Vagina (tissue), 2 donors: ENCODE results near the gene SEMA4A. TPM values are rescaled to one million over a fixed set of nuclear protein-coding genes. Genes with fewer than 3 reads are reported as not detected.

Experiments used
- DNase-seq, 2 donors: peaks; one replicate each; pipeline ENCODE4 v3.0.0-alpha.2; 2017; ENCODE audit errors: extremely low spot score in 2 of 2
- H3K27ac ChIP-seq: fragments of 200-600 bp; sonication (generic); one replicate; pipeline ENCODE4 v1.5.1; 2019
- H3K27me3 ChIP-seq: fragments of 200-600 bp; sonication (generic); one replicate; pipeline ENCODE4 v1.5.1; 2019
- H3K36me3 ChIP-seq, 2 donors: fragments of 200-600 bp; sonication (generic); one replicate each; pipeline ENCODE4 v1.5.1; 2017 to 2019
- H3K4me1 ChIP-seq: fragments of 200-600 bp; sonication (generic); one replicate; pipeline ENCODE4 v1.5.1; 2019
- H3K4me3 ChIP-seq, 2 donors: fragments of 200-600 bp; sonication (generic); 1 replicate in 1 of 2; 2 replicates in 1 of 2; pipeline ENCODE4 v1.5.1; 2016 to 2019
- H3K9me3 ChIP-seq: fragments of 200-600 bp; sonication (generic); one replicate; pipeline ENCODE4 v1.5.1; 2019
- POLR2A ChIP-seq, 2 donors: fragments of 450-650 bp; IDR thresholded peaks; one replicate each; pipeline ENCODE4 v1.6.1; 2017; ENCODE audit warnings: antibody characterized with exemption in 2 of 2, mild to moderate bottlenecking in 2 of 2, moderate library complexity in 2 of 2
- POLR2AphosphoS5 ChIP-seq, 2 donors: sonication (generic); formaldehyde crosslinking; IDR thresholded peaks; one replicate each; pipeline ENCODE4 v1.9.0; 2017; ENCODE audit warnings: antibody characterized with exemption in 2 of 2, mild to moderate bottlenecking in 2 of 2, low read depth in 1 of 2; ENCODE audit not compliant: insufficient read depth in 1 of 2
- intact Hi-C: fragments of 100-400 bp; cut with DNase I; formaldehyde crosslinking; loops from one replicate; pipeline ENCODE4 v1.15.1; 2023
- total RNA-seq: library from RNA; depleted of rRNA; stranded (reverse); fragments of >200 nt; gene quantifications from one replicate; pipeline ENCODE4 v1.2.3, GENCODE V29; 2016
- TF ChIP-seq, protein P1 (sequence below), 3 experiments: fragments of 450-650 bp in 2 of 3; fragments of 200-600 bp in 1 of 3; sonication (generic) in 1 of 3; IDR thresholded peaks; one replicate each; pipeline ENCODE4 v1.5.1; 2017 to 2019; ENCODE audit warnings: antibody characterized with exemption in 3 of 3, mild to moderate bottlenecking in 2 of 3, moderate library complexity in 2 of 3

The SEMA4A gene
- total RNA-seq, 1 donor from 2014 or later, result 18.7 TPM

DNA sequence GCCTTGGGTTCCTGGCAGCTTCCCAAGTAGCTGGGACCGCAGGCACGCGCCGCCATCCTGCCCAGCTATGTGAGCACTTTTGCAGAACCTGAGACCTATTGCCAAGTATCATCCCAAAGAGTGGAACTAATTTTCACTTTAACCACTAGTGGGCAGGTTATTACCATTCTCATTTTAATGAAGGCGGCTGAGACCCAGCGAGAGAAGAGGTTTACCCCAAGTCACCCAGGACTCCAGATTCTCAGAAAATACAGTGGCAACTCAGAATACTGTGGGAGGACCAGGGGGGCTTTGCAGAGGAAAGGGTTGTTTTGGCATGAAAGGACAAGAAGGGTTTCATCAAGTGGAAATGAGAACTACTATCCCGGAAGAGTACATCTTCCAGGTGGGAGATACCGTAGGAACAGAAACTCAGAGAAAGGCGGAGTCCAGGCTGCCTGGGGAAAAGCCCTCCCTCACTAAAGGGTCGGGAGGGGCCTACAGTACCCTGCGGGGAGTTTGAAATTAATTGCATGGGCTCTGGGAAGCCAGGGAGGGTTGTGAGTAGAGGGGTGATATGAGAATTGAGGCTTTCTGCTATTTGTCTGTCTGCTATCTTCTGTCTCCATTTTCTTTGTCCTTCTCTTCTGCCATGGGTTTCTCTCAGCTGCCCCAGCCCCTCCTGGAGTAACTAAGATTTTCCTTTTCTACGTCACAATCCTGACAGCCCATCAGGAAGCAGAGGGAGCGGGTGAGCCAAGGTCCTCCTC lies 7.2 kb upstream of the SEMA4A start:
- intact Hi-C loops, result loop anchor here (2.0 kb wide), 1 partner anchor 81 kb away; no protein-coding TSS in a partner anchor
- no peak for DNase-seq
- Histone ChIP-seq H3K4me3 (peak overlapping the region in 1 of 2 donors; percentile 18), H3K36me3 (no peaks in the 10 kb centered on the region), H3K9me3 (no peaks in the 10 kb centered on the region), H3K27ac (peak overlapping the region; percentile 3), H3K4me1 (peaks cover 32% of the 10 kb centered on the region), H3K27me3 (no peaks in the 10 kb centered on the region)
- TF ChIP-seq POLR2A (IDR thresholded peaks at IDR 0.05), result no peak
- TF ChIP-seq, protein P1, sequence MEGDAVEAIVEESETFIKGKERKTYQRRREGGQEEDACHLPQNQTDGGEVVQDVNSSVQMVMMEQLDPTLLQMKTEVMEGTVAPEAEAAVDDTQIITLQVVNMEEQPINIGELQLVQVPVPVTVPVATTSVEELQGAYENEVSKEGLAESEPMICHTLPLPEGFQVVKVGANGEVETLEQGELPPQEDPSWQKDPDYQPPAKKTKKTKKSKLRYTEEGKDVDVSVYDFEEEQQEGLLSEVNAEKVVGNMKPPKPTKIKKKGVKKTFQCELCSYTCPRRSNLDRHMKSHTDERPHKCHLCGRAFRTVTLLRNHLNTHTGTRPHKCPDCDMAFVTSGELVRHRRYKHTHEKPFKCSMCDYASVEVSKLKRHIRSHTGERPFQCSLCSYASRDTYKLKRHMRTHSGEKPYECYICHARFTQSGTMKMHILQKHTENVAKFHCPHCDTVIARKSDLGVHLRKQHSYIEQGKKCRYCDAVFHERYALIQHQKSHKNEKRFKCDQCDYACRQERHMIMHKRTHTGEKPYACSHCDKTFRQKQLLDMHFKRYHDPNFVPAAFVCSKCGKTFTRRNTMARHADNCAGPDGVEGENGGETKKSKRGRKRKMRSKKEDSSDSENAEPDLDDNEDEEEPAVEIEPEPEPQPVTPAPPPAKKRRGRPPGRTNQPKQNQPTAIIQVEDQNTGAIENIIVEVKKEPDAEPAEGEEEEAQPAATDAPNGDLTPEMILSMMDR (IDR thresholded peaks at IDR 0.05), result peak; percentile 41 to 73 (median 69)
- TF ChIP-seq POLR2AphosphoS5 (IDR thresholded peaks at IDR 0.05; ENCODE audit: insufficient read depth in 1 of 2, low read depth in 1 of 2), result peak in 1 of 2 donors; percentile 64

DNA sequence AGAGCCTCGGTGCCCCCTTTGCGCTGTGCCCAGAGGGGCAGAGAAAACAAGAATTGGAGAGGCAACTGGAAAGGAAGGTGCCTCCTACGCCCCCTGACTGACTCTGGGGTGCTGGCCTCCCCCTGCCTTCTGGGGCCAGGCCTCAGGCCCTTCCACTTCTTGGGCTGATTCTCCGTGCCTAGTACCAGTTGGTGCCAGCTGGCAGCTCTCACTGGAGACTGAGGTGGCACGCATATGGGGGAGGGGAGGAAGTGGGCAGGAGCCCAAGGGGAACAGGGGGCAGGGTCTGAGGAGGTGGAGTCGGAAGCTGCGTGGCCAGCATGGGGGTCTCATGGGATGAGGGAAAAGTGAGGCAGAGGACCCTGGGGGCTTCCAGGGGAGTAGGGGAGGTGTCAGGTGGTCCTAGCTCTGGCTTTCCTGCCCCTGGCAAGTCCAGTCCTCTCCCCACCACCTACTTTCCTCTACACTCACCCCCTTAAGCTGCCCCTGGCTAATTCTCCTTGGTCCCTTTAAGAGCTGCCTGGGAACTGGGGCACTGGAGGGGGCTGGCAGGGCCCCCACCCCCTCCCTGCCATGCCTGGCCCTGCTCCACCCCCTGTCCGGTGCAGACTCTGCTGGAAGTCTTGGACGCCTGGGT lies 6.5 kb upstream of the SEMA4A start:
- DNase-seq, result no peak
- H3K9me3 ChIP-seq, result no peaks in the 10 kb centered on the region
- H3K27ac ChIP-seq, result peak overlapping the region; percentile 3
- peaks cover 28% of the 10 kb centered on the region for H3K4me1 ChIP-seq
- no peaks in the 10 kb centered on the region for H3K27me3 ChIP-seq
- intact Hi-C loops, result loop anchor here (2.0 kb wide), 1 partner anchor 80 kb away; no protein-coding TSS in a partner anchor
- TF ChIP-seq POLR2A (IDR thresholded peaks at IDR 0.05) (no peak), POLR2AphosphoS5 (IDR thresholded peaks at IDR 0.05; ENCODE audit: insufficient read depth in 1 of 2, low read depth in 1 of 2) (no peak)
- TF ChIP-seq, protein P1 (IDR thresholded peaks at IDR 0.05), result no peak
- H3K36me3 ChIP-seq, result no peaks in the 10 kb centered on the region
- peak overlapping the region in 1 of 2 donors; percentile 18 for H3K4me3 ChIP-seq

DNA sequence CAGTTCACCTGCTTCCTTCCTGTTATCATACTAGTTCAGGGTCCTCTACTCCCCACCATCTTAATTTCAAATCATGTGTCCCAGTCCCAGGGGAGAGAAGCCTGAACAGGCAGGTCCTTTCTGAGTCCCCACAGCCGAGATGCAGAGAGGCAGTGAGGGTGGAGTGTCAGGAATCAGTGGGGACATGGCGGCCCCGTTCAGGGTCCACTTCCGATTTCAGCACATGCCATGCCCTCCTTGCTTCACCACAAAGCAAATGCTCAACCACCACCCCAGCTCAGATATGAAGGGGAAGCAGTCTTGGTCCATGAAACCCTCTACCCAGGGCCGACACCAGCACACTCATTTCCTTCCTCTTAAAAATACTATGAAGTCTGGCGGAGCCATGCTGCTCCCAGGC lies 5.2 kb upstream of the SEMA4A start:
- no peaks in the 10 kb centered on the region for H3K36me3 ChIP-seq
- no peak overlapping the region for H3K4me3 ChIP-seq
- no peak for DNase-seq
- H3K27ac ChIP-seq, result no peak overlapping the region
- TF ChIP-seq POLR2A (IDR thresholded peaks at IDR 0.05) (no peak), POLR2AphosphoS5 (IDR thresholded peaks at IDR 0.05; ENCODE audit: insufficient read depth in 1 of 2, low read depth in 1 of 2) (no peak)
- TF ChIP-seq, protein P1 (IDR thresholded peaks at IDR 0.05), result no peak
- peaks cover 28% of the 10 kb centered on the region for H3K4me1 ChIP-seq
- no peaks in the 10 kb centered on the region for H3K27me3 ChIP-seq
- H3K9me3 ChIP-seq, result no peaks in the 10 kb centered on the region
- intact Hi-C loops, result no loop called here

DNA sequence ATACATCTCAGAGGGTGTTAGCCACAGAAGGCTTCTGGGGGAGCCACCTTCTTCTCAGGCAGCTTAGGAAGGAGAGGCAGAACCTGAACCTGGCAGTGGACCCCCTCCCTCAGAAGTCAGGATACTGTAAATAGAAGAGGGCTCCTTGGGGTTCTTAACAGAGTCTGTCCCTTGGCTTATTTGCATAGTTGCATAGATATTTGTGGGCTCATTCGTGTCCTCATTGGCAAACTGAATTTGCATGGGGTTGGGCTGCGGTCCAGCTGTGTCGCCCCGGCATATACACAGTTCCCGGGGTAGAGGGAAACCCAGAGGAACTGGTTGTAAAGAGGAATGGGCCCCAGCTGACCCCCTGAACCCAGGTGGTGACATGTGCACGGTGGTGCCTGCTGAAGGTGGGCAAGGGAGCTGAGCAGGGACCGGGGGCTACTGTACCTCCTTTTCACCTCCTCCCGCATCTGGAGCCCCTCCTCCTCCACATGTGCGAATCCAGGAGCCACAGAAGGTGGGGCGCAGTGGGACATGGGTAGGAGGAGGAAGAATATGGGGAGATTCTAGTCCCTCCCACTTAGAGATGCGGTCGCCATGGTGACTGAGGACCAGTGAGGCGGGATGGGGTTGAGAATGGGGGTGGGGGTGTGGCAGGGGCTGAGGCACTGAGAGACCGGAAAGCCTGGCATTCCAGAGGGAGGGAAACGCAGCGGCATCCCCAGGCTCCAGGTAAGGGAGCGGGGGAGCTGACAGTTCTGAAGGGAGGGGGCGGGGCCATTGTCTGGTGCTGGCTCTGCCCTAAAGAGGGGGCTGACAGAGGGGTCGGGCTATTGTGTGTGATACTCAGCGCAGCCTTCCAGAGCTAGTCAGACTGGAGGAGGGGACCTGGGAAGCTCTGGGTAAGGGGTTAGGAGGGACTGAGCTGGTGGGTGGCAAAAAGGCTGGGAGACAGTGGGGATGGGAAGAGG lies 3.7 kb upstream of the SEMA4A start:
- H3K27ac ChIP-seq, result no peak overlapping the region
- intact Hi-C loops, result no loop called here
- TF ChIP-seq POLR2AphosphoS5 (IDR thresholded peaks at IDR 0.05; ENCODE audit: insufficient read depth in 1 of 2, low read depth in 1 of 2) (no peak), POLR2A (IDR thresholded peaks at IDR 0.05) (no peak)
- TF ChIP-seq, protein P1 (IDR thresholded peaks at IDR 0.05), result no peak
- no peaks in the 10 kb centered on the region for H3K36me3 ChIP-seq
- H3K27me3 ChIP-seq, result no peaks in the 10 kb centered on the region
- H3K4me1 ChIP-seq, result peaks cover 28% of the 10 kb centered on the region
- no peaks in the 10 kb centered on the region for H3K9me3 ChIP-seq
- H3K4me3 ChIP-seq, result no peak overlapping the region
- no peak for DNase-seq
